HG02840 (cell line): Measurements from ENCODE around the gene TAF6.

Experiments
- ATAC-seq: cut with Tn5 transposase; IDR thresholded peaks from one replicate; pipeline ENCODE4 v1.9.1; 2021; ENCODE audit warnings: mild to moderate bottlenecking, moderate library complexity, moderate number of reproducible peaks; ENCODE audit not compliant: unreplicated experiment, low FRiP score

TAF6 gene

GRCh38 chr7:100119072-100119969 lies at the start of gene TAF6, which contains the start of gene CNPY4:
Gene TAF6 (minus strand): TSS chr7:100119358. CDS start chr7:100114209, 5,149 bp downstream.
Gene CNPY4 (plus strand): TSS chr7:100119634. CDS start chr7:100119745, 111 bp downstream.
- ATAC-seq = peak; percentile 77

- ATAC-seq = no peak
These were observed 48.8 kb upstream of the TAF6 start for GRCh38 chr7:100167912-100168323.

GRCh38 chr7:100166970-100167911 lies 48.1 kb upstream of the TAF6 start:
- ATAC-seq = no peak

GRCh38 chr7:100166317-100166940 lies 47.3 kb upstream of the TAF6 start:
- ATAC-seq = no peak

GRCh38 chr7:100163871-100164270 lies 44.7 kb upstream of the TAF6 start:
- ATAC-seq = no peak

- ATAC-seq = no peak
These were observed 43.9 kb upstream of the TAF6 start for GRCh38 chr7:100163006-100163531.

GRCh38 chr7:100160067-100160466 lies 40.9 kb upstream of the TAF6 start:
- ATAC-seq = no peak

GRCh38 chr7:100159099-100159623 lies 40.0 kb upstream of the TAF6 start:
- ATAC-seq = no peak

GRCh38 chr7:100158229-100159098 lies 39.3 kb upstream of the TAF6 start, which contains the start of gene TRAPPC14:
Gene TRAPPC14 (minus strand): TSS chr7:100158723. CDS start chr7:100158499, 224 bp downstream.
- peak; percentile 83 for ATAC-seq

GRCh38 chr7:100157334-100158228 lies 38.4 kb upstream of the TAF6 start:
- ATAC-seq = no peak

GRCh38 chr7:100157069-100157333 lies 37.8 kb upstream of the TAF6 start:
- no peak for ATAC-seq

- ATAC-seq = no peak
These were observed 37.3 kb upstream of the TAF6 start for GRCh38 chr7:100156331-100157068.

- ATAC-seq = no peak
These were observed 36.6 kb upstream of the TAF6 start for GRCh38 chr7:100155553-100156317.

GRCh38 chr7:100154651-100155491 lies 35.7 kb upstream of the TAF6 start:
- no peak for ATAC-seq

GRCh38 chr7:100153708-100154535 lies 34.8 kb upstream of the TAF6 start:
- ATAC-seq = no peak
